Measurements from ENCODE around the gene RANBP2. TPM values are rescaled to one million over a fixed set of nuclear protein-coding genes. Genes with fewer than 3 reads are reported as not detected.

The RANBP2 gene
- total RNA-seq, 1 experiment from 2014 or later: 90.4 TPM

DNA sequence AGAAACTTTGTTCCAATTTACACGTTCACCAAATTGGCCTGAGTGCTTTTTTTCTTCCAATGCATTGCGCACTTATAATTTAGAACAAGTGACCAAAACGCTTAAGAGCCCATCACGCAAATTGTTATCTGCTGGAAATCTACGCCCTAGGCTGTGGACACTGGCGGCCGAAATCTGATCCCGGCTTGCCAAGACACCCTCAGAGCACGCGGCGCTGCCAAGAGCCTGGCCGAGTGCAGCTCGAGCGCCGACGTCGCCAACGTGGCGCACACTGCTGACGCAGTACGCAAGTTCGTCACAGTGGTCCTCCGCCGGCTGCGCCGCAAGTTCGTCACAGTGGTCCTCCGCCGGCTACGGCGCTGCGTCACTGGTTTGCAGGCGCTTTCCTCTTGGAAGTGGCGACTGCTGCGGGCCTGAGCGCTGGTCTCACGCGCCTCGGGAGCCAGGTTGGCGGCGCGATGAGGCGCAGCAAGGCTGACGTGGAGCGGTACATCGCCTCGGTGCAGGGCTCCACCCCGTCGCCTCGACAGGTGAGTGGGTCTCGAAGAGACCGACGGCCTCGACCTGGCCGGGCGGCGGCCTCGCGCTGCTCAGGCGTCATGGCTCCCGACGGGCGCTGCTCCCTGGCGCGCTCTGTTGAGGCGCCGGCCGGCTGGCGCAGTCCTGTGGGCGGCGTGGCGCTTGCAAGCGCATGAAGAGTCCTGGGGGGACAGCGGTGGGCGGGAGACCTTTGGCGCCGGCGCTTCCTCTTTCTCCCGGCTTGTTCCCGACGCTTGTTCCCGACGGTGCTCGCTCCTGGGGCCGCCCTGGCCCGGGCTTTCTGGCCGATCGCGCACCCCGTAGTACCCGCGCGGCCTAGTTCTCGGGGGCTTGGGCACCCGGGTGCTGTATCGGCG, at the start of gene RANBP2 (continued):
- TF ChIP-seq, protein P1, sequence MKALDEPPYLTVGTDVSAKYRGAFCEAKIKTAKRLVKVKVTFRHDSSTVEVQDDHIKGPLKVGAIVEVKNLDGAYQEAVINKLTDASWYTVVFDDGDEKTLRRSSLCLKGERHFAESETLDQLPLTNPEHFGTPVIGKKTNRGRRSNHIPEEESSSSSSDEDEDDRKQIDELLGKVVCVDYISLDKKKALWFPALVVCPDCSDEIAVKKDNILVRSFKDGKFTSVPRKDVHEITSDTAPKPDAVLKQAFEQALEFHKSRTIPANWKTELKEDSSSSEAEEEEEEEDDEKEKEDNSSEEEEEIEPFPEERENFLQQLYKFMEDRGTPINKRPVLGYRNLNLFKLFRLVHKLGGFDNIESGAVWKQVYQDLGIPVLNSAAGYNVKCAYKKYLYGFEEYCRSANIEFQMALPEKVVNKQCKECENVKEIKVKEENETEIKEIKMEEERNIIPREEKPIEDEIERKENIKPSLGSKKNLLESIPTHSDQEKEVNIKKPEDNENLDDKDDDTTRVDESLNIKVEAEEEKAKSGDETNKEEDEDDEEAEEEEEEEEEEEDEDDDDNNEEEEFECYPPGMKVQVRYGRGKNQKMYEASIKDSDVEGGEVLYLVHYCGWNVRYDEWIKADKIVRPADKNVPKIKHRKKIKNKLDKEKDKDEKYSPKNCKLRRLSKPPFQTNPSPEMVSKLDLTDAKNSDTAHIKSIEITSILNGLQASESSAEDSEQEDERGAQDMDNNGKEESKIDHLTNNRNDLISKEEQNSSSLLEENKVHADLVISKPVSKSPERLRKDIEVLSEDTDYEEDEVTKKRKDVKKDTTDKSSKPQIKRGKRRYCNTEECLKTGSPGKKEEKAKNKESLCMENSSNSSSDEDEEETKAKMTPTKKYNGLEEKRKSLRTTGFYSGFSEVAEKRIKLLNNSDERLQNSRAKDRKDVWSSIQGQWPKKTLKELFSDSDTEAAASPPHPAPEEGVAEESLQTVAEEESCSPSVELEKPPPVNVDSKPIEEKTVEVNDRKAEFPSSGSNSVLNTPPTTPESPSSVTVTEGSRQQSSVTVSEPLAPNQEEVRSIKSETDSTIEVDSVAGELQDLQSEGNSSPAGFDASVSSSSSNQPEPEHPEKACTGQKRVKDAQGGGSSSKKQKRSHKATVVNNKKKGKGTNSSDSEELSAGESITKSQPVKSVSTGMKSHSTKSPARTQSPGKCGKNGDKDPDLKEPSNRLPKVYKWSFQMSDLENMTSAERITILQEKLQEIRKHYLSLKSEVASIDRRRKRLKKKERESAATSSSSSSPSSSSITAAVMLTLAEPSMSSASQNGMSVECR (CRISPR knock-in tag; IDR thresholded peaks at IDR 0.05; ENCODE audit: borderline replicate concordance): peak; percentile 97; the same call in 1 of the 2 replicates
- no peak for TF ChIP-seq IRF2 (CRISPR knock-in tag; IDR thresholded peaks at IDR 0.05; ENCODE audit: borderline replicate concordance, low read depth)
- peak; percentile 68 for TF ChIP-seq MYBL2 (CRISPR knock-in tag; IDR thresholded peaks at IDR 0.05)
- TF ChIP-seq OVOL2 (CRISPR knock-in tag; IDR thresholded peaks at IDR 0.05; ENCODE audit: borderline replicate concordance): no peak
- peak; percentile 44; the same call in 1 of the 2 replicates for TF ChIP-seq JUN (CRISPR knock-in tag; IDR thresholded peaks at IDR 0.05)
- TF ChIP-seq NFATC4 (CRISPR knock-in tag; IDR thresholded peaks at IDR 0.05): no peak
- TF ChIP-seq, protein P2, sequence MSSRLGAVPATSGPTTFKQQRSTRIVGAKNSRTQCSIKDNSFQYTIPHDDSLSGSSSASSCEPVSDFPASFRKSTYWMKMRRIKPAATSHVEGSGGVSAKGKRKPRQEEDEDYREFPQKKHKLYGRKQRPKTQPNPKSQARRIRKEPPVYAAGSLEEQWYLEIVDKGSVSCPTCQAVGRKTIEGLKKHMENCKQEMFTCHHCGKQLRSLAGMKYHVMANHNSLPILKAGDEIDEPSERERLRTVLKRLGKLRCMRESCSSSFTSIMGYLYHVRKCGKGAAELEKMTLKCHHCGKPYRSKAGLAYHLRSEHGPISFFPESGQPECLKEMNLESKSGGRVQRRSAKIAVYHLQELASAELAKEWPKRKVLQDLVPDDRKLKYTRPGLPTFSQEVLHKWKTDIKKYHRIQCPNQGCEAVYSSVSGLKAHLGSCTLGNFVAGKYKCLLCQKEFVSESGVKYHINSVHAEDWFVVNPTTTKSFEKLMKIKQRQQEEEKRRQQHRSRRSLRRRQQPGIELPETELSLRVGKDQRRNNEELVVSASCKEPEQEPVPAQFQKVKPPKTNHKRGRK (CRISPR knock-in tag; IDR thresholded peaks at IDR 0.05; ENCODE audit: borderline replicate concordance): no peak
- TF ChIP-seq, protein P3, sequence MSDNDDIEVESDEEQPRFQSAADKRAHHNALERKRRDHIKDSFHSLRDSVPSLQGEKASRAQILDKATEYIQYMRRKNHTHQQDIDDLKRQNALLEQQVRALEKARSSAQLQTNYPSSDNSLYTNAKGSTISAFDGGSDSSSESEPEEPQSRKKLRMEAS (CRISPR knock-in tag; IDR thresholded peaks at IDR 0.05): peak; percentile 99
- TF ChIP-seq ZNF416 (CRISPR knock-in tag; IDR thresholded peaks at IDR 0.05): no peak
- peak; percentile 73; the same call in 1 of the 2 replicates for TF ChIP-seq NFE2L1 (CRISPR knock-in tag; IDR thresholded peaks at IDR 0.05)
- no peak for TF ChIP-seq MXD4 (CRISPR knock-in tag; IDR thresholded peaks at IDR 0.05; ENCODE audit: borderline replicate concordance)
- TF ChIP-seq, protein P4, sequence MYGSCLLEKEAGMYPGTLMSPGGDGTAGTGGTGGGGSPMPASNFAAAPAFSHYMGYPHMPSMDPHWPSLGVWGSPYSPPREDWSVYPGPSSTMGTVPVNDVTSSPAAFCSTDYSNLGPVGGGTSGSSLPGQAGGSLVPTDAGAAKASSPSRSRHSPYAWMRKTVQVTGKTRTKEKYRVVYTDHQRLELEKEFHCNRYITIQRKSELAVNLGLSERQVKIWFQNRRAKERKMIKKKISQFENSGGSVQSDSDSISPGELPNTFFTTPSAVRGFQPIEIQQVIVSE (CRISPR knock-in tag; IDR thresholded peaks at IDR 0.05; ENCODE audit: borderline replicate concordance): no peak
- TF ChIP-seq ZNF263 (CRISPR knock-in tag; IDR thresholded peaks at IDR 0.05; ENCODE audit: low read depth): peak; percentile 61
- no peak for TF ChIP-seq TCF7 (CRISPR knock-in tag; IDR thresholded peaks at IDR 0.05; ENCODE audit: low read depth)
- TF ChIP-seq SMAD3 (CRISPR knock-in tag; IDR thresholded peaks at IDR 0.05; ENCODE audit: borderline replicate concordance): 0 out of 2 replicates have a peak, but pooled peaks have one; percentile 53
- TF ChIP-seq, protein P5, sequence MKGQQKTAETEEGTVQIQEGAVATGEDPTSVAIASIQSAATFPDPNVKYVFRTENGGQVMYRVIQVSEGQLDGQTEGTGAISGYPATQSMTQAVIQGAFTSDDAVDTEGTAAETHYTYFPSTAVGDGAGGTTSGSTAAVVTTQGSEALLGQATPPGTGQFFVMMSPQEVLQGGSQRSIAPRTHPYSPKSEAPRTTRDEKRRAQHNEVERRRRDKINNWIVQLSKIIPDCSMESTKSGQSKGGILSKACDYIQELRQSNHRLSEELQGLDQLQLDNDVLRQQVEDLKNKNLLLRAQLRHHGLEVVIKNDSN (CRISPR knock-in tag; IDR thresholded peaks at IDR 0.05): 0 out of 2 replicates have a peak, but pooled peaks have one; percentile 72
- no peak for TF ChIP-seq ZNF671 (CRISPR knock-in tag; IDR thresholded peaks at IDR 0.05)
- TF ChIP-seq, protein P6, sequence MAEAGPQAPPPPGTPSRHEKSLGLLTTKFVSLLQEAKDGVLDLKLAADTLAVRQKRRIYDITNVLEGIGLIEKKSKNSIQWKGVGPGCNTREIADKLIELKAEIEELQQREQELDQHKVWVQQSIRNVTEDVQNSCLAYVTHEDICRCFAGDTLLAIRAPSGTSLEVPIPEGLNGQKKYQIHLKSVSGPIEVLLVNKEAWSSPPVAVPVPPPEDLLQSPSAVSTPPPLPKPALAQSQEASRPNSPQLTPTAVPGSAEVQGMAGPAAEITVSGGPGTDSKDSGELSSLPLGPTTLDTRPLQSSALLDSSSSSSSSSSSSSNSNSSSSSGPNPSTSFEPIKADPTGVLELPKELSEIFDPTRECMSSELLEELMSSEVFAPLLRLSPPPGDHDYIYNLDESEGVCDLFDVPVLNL (CRISPR knock-in tag; IDR thresholded peaks at IDR 0.05; ENCODE audit: borderline replicate concordance, low read depth): no peak
- TF ChIP-seq, protein P7, sequence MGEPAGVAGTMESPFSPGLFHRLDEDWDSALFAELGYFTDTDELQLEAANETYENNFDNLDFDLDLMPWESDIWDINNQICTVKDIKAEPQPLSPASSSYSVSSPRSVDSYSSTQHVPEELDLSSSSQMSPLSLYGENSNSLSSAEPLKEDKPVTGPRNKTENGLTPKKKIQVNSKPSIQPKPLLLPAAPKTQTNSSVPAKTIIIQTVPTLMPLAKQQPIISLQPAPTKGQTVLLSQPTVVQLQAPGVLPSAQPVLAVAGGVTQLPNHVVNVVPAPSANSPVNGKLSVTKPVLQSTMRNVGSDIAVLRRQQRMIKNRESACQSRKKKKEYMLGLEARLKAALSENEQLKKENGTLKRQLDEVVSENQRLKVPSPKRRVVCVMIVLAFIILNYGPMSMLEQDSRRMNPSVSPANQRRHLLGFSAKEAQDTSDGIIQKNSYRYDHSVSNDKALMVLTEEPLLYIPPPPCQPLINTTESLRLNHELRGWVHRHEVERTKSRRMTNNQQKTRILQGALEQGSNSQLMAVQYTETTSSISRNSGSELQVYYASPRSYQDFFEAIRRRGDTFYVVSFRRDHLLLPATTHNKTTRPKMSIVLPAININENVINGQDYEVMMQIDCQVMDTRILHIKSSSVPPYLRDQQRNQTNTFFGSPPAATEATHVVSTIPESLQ (CRISPR knock-in tag; IDR thresholded peaks at IDR 0.05): no peak
- no peak for TF ChIP-seq EMX1 (CRISPR knock-in tag; IDR thresholded peaks at IDR 0.05)
- TF ChIP-seq, protein P8, sequence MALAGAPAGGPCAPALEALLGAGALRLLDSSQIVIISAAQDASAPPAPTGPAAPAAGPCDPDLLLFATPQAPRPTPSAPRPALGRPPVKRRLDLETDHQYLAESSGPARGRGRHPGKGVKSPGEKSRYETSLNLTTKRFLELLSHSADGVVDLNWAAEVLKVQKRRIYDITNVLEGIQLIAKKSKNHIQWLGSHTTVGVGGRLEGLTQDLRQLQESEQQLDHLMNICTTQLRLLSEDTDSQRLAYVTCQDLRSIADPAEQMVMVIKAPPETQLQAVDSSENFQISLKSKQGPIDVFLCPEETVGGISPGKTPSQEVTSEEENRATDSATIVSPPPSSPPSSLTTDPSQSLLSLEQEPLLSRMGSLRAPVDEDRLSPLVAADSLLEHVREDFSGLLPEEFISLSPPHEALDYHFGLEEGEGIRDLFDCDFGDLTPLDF (CRISPR knock-in tag; IDR thresholded peaks at IDR 0.05): no peak
- TF ChIP-seq, protein P9, sequence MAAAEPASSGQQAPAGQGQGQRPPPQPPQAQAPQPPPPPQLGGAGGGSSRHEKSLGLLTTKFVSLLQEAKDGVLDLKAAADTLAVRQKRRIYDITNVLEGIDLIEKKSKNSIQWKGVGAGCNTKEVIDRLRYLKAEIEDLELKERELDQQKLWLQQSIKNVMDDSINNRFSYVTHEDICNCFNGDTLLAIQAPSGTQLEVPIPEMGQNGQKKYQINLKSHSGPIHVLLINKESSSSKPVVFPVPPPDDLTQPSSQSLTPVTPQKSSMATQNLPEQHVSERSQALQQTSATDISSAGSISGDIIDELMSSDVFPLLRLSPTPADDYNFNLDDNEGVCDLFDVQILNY (CRISPR knock-in tag; IDR thresholded peaks at IDR 0.05): peak; percentile 92
